SK-N-DZ (cell line): ENCODE results near the gene MTCL3.

Experiments
- DNase-seq: peaks from one replicate; pipeline ENCODE4 v3.0.0-alpha.2; 2015; ENCODE audit warnings: low spot score

MTCL3 gene

DNA sequence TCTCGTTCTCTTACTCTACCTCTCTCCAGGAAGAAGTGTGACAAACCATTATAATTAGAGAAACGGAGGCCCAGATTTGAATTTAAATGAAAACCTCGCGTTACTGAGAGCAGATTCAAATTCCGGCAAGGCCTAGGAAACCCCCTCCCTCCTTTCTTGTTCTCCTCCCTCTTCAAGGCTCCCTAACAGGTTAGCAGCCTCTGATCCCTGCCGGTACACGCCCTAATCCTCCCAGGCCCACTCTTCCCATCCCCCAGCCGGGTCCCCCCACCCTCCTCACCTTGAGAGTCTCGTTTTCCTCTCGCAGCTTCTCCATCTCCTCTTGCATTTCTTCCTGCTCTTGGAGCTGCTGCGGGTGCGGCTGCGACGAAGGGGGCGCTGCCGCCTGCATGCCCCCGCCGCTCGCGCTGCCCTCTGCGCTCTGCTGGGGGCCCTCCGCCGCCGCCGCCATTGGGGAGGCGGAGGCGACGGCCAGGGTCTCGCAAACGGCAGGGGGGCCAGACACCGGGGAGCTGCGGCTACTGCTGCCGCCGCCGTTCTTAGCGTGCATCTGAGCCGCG is 3.8 kb downstream of the MTCL3 start:
- peak; percentile 38 for DNase-seq

DNA sequence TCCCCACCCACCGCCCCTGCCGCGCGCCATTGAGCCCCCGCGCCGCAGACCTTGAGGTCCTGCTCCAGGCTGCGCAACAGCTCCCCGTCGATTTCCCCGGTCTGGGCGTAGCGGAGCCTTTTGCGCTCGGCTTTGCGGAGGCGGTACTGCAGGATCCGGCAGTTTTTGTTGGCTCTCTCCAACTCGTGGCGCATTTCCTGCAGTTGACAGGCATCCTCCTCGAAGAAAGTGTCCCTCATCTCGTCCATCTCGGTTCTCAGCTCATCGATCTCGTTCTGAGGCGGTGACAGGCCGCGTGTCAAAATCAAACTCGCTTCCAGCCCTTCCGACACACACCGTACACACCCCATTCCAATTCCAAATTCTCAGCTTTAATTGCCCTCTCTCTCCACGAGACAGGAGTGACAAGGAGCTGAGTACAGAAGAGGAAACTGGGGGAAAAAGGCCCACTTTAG is 4.3 kb downstream of the MTCL3 start:
- no peak for DNase-seq

DNA sequence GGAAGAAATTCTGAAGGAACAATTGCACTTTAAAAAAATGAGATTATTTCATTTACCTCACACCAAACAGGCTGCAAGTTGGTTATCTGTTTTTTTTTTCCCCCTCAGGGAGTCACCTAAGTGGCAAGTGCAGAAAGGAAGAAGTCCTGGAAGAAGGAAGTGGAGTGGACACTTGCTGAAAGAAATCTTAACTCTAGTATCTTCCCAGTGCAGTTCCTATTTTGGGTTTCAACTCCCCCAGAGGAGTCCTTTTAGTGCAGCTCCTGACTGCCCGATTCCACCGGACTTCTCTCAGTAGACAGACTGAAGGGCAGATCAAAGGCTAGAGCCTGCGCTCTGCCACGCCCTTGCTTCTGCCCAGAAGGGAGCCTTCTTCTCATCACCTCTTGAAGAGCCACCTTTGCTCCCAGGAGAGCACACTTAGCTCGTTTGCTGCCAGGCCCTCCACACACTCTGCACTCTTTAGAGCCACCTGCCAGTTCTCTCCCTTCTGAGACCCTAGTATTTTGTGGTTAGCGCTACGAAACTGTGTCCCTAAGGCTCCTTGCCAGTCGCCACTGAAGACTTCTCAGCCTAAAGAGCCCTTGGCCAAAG is 4.9 kb downstream of the MTCL3 start:
- no peak for DNase-seq

DNA sequence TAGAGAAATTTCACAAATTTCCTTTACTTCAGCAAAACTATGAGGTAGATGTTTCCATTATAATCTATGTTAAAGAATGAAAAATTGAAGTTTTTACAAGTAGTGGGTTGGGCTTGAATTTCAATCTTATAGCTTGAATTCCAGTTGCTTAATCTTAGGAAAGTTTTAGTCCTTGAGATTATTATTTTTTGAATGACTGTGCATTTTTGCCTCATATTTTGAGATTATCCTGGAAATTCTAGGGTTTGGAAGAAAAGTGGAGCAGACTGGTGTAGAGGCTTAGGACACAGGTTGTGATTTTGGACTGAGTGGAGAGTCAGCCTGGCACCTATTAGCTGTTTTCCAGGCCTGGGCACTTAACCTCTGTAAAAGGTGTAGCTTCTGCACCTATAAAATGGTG is 5.7 kb downstream of the MTCL3 start:
- no peak for DNase-seq

DNA sequence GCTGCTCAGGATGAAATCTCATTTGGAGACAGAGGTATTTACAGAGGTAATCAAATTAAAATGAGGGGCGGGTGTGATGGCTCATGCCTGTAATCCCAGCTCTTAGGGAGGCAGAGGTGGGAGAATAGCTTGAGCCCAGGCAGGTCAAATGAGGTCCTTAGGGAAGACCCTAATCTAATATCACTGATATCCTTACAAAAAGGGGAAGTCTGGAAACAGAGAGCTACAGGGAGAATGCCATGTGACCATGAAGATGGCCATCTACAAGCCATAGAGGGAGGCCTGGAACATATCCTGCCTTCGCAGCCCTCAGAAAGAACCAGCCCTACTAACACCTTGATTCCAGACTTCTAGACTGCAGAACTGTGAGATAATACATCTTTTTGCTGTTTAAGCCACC is 8.3 kb downstream of the MTCL3 start:
- DNase-seq: peak; percentile 99

DNA sequence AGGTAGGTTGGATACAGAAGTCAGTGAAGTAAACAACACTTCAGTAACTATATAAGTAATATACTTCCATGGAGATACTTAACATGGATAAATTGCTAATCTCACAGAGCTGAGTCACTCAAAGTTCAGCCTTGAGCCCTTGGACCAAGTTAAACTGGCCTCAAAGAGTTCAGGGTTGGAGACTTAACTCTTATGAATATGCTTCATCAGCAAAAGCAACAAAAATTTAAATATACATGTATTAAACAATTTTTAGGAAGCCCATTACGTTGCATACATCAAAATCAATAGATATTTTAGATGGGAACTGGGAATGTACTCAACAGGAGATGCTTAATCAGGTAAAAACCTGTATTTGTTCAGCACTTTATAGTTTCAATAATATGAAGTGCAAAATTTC is 12.2 kb downstream of the MTCL3 start:
- DNase-seq: no peak

DNA sequence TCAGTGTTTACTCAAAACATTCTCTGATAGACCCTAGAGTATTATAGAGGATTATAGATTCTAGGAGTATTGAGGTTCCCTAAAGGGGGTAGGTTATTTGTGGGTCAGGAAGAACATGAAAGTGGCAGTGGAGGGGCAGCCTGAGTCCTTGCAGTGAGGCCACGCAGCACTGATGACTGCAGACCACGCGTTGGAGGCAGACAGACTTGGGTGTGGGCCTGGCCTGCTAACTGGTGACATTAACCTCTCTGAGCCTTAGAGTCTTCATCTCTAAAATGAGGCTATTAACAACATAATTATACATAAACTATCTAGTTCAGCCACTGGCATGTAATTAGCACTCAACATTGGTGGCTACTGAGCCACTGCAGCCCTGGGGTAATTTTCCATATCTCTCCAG is 16.1 kb downstream of the MTCL3 start:
- DNase-seq: no peak

DNA sequence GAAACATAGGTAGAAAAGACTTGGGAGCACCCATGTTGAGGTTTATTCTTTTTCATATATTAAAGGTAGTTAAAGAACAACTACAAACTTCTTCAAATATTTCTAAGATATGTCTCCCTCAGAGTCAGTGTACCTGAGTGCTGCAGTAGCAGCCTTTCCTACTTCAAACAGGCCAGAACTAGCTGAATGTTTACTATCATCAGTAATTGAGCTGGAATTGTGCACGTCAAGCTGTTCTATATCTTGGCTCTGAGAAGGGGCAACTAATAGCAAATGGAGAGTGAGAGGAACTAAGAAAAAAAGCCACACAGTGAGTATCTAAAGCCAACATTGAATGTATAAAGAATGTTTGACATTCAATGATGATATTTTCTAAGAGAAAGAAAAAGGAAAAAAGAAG is 21.7 kb downstream of the MTCL3 start:
- DNase-seq: no peak

DNA sequence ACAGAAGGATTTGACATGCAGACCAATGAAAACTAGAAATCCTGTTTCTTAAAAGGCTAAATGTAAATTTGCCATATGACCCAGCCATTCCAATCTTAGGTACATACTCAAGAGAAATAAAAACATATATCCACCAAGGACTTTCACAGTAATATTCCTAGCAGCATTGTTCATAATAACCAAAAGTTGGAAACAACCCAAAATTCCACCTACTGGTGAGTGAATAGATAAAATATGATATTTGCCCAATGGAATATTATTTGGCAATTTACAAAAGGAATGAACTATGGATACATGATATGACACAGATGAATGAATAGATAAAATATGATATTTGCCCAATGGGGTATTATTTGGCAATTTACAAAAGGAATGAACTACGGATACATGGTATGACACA is 22.7 kb downstream of the MTCL3 start:
- no peak for DNase-seq

DNA sequence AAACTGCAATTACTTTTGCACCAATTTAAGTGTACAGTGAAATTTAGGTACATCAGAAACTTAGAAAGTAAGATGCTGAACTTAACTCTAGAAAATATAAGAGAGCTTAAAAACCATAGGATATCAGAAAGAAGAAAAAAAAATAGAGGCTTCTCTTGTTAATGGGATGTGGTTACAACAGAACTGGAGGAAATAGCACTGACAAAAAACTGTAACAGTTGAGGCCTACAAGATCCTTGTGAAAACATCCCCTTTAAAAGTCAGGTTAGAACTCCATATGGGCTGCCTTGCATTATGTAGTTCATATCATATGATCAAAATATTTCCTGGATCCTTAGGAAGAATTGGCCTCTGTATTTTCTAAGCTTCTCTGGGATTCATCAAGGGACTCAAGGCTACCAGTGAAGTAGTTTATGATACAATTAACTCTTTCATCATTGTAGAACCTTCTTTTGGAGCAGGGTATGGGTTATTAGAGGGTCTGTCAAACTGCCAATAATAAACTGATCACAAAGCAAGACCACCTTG is 24.8 kb downstream of the MTCL3 start:
- DNase-seq: no peak

DNA sequence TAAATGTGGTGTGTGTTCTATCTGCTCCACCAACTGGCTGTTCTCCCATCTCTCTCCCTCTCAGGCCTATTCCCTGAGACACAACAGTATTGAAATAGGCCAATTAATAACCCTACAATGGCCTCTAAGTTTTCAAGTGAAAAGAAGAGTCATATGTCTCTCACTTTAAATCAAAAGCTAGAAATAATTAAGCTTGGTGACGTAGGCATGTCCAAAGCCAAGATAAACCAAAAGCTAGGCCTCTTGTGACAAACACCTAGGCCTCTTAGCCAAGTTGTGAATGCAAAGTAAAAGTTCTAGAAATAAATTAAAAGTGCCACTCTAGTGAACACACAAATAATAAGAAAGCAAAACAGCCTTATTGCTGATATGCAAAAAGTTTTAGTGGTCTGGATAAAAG is 29.9 kb downstream of the MTCL3 start:
- DNase-seq: no peak

DNA sequence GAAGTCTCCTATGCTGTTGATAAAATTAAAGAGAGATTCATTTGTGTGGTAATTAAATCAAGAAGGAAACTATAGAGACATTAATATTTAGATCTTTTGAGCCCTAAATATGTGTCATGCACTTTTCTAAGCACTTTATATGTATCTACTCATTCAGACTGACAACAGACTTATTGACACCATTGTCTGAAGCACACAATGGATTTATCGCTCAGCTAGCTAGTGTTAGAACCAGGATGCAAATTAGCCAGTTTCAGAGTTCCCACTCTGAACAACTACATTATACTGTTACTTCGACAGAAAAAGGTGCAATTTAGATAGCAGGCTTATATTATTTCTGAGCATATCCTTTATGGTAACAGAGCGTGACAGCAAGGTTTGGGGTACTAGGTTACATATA is 32.2 kb downstream of the MTCL3 start:
- no peak for DNase-seq

DNA sequence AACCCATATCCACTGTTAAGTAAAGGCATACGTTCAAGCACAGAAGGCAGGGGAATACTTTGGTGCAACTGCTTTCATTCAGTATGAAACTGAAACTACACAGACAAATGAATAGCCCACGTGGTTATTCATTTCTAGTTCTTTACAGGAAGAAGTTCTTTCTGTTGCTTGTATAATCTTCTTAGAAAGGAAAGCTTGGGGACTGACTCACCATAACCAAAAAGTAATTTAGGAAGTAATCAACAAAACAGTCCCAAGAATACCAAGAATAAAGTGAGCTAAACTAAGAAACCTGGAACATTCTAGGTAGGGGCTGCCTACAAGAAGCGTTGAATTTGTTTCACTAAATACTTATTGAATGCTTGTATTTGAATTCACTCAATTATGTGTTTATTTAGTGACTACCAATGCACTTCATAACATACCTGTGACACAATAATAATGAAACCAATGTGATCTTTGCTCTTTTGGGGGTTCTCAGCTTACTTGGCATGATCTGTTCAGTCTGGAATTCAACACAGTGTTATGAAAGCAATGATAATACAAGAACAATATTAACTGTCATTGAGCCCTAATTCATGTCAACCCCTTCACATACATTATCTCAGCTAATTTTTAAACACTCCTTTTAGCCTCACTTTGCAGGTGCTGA is 34.8 kb downstream of the MTCL3 start:
- no peak for DNase-seq

DNA sequence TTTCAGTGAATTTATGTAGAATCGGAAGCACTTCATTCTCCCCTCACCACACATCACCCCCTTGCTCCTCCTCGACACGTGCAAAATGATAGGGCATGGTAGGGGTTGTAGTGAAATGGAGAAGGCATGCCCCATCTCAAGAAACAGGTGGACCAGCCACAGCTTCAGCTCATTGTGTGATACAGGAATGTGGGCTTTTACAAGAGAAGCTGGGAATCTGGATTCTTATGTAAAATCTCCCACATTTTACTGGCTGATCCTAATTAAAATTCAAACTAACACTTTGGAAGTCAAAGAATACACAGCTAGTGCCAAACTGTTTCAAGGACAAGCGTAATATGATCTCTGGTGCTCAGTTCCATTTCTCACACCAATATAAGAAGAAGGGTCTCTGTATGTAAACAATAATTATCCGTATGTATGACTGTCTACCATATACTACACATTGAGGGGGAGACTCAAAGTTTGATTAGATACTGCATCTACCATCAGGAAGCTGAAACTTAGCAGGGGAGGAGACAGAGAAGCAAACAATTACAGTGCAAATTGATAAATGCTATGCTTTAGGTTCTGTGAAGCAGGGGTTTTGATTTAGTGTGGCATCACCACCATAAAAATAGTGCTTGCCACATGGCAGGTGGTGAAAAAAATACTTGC is 35.6 kb downstream of the MTCL3 start:
- DNase-seq: no peak

DNA sequence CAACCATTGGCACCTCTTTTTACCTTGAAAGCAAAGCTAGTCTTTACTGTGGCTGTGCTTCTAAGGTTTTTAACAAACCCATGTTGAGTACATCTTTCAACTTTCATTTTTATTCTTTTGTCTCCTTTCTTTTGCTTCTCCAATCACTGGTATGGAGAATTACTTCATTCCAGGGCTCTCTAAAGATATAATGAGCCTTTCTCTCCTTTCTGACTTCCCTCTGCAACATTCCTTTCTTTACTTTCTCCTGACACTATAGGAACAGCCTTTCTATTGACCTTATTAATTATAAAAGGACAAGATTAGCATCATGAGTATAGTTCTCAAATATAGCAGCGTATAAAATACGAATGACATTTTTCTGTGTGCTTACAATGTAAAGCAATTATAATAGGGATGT is 36.8 kb downstream of the MTCL3 start:
- no peak for DNase-seq

DNA sequence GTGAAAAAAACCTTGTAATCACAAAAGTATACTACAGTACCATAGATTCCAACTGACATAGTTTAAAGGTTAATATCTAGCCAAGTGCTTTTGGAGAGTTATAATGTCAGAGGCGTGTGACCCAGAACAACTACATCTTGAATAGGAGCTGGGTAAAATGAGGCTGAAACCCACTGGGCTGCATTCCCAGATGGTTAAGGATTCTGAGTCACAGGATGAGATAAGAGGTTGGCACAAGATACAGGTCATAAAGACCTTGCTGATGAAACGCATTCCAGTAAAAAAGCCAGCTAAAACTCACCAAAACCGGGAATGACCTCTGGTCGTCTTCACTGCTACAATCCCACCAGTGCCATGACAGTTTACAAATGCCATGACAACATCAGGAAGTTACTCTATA is 37.5 kb downstream of the MTCL3 start:
- no peak for DNase-seq

DNA sequence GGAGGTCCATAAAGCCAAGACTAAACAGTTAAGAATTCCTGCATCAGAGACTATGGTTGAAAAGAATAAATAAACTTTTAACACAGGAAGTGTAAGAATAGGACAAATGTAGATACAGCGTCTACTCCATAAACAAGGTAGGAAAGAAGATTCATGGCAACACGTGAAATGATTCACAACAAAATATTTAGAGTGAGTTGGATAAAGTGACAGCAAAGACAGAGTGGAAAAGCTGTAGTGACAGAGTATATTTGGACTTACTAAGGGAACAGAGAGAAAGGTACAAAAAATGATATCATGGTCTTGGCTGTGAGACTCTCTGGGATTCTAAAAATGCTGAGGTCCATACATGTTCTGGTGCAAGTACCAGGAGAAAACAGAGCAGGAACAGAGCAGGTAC is 38.0 kb downstream of the MTCL3 start:
- DNase-seq: no peak

DNA sequence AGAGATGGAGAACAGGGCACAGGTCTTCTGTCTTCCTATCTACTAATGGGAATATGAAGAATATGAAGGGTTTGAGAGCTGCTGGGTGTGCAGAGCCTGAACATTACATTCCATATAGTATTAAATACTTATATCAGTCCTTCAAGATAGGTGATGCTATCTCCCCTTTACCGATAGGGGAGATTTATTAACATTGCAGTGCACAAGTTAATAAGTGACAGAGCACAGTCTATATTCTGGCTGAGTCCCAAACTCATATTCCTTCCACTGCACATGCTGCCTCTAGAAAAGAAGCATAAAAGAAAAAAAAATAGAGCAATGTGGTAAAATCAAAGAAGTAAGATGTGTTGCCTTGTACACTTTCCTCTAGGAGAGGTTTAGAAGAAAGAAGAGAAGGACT is 41.5 kb downstream of the MTCL3 start:
- DNase-seq: no peak

DNA sequence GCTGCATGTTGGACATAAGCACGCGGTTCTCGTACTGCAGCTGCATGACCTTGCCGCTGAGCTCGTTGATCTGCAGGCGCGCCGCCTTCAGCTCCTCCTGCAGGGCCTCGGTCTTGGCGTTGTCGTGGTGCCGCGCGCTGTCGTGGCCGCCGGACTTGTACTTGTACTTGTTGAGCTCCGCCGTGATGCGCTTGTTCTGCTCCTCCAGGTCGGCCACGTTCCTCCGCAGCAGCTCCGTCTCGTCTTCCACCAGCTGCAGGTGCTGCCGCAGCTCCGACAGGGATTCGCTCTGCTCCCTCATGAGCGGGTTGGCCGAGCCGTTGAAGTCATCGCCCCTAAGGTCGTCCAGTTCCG is 43.3 kb downstream of the MTCL3 start:
- DNase-seq: no peak

DNA sequence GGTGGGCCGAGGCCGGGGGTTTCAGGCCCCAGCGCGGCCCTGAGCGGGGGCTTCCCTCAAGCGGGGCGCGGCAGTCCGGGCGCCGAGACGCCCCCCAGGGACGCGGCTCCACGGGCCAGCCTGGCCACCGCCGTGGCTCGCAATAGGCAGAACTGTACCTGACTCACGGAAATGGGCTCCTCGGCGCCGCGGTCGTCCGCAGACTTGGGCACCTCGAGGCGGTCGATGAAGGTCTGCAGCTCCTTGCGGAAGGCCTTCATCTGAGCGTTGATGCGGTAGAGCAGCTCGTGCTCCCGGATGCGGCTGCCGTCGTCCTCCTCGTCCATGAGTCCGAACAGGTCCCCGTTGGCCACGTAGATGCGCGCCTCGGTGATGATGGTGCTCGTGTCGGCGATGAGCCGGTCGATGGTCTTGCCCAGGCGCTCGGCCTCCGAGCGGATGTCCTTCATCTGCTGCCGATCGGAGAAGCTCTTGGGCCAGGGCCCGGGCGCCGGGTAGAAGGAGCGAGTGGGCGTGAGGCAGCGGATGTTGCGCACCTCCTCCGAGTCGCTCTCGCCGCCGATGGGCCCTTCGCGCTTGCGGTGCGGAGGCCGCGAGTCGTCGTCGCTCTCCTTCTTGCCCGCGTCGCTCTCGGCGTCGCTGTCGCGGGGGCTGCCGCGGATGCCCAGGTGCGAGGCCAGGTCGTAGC is 43.9 kb downstream of the MTCL3 start:
- DNase-seq: no peak

DNA sequence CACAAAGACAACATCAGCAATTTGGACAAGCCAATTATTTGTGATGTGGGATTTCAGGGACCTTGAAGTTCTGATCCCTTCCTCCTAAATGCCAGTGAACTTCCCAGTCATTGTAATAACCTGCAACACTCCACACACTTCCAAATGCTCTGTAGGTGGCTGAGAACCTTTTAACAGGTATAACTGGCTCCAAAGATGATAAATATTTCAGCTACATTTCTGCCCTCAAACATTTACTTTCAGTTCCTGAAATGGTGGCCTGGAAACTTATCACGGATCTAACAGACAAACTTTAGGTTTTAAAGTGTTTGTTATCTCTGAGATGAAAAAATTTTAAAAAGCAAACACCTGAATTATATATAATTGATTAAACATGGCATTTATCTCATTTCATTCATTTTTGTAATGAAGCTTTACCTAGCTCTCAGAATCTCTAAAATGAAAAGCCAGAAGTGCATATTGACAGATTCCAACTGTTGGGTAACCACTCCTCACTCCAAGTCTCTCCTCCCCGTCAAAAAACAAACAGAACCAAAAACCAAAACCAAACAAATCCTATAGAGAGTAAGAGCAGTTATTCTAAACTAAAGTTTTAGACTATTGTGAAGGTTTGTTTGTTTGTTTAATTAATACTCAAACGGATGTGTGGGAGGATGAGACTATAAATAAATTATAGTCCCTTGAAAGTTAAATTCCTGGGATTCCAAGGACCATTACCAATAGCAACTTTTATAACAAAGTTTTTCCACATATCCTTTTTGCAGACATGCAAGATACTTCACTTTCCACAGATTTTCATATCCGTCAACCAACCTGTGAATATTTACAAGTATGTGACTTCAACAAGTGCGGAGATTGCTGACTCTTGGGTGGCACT is 47.5 kb downstream of the MTCL3 start:
- DNase-seq: no peak
